Right lobe of liver (tissue), 6 donors: ENCODE results near the gene TIMP2. TPM values are rescaled to one million over a fixed set of nuclear protein-coding genes. Genes with fewer than 3 reads are reported as not detected.

Source experiments
- ATAC-seq, 4 donors: fragments of 200-7000 bp; cut with Tn5 transposase; one replicate each; pipeline ENCODE4 v1.9.1; 2020; ENCODE audit warnings: mild to moderate bottlenecking in 4 of 4, moderate library complexity in 4 of 4
- DNase-seq, 3 donors: peaks; one replicate each; pipeline ENCODE4 v3.0.0-alpha.2; 2020
- H3K27ac ChIP-seq, 3 donors: fragments of 200-600 bp; one replicate each; pipeline ENCODE4 v1.8.0; 2022
- H3K27me3 ChIP-seq, 2 donors: fragments of 200-600 bp; one replicate each; pipeline ENCODE4 v1.8.0; 2022
- H3K36me3 ChIP-seq, 4 donors: fragments of 200-600 bp; sonication (generic) in 1 of 4; one replicate each; pipeline versions ENCODE4 v1.5.1 to v1.8.0; 2017 to 2022; ENCODE audit warnings: control low read depth in 1 of 4
- H3K4me1 ChIP-seq, 4 donors: fragments of 200-600 bp; sonication (generic) in 1 of 4; one replicate each; pipeline versions ENCODE4 v1.5.1 to v1.8.0; 2017 to 2022; ENCODE audit warnings: control low read depth in 1 of 4
- H3K4me3 ChIP-seq, 3 donors: fragments of 200-600 bp; one replicate each; pipeline ENCODE4 v1.8.0; 2022
- H3K9me3 ChIP-seq, 4 donors: fragments of 200-600 bp; sonication (generic) in 1 of 4; one replicate each; pipeline versions ENCODE4 v1.5.1 to v1.8.0; 2017 to 2022; ENCODE audit warnings: control low read depth in 1 of 4
- POLR2A ChIP-seq: fragments of 450-650 bp; IDR thresholded peaks from one replicate; pipeline ENCODE4 v1.6.1; 2017; ENCODE audit warnings: antibody characterized with exemption, mild to moderate bottlenecking
- WGBS: methylation state at CpG from one replicate; pipeline ENCODE4 v1.1.6; 2018; ENCODE audit warnings: low coverage, low lambda C conversion rate; ENCODE audit not compliant: insufficient coverage; ENCODE audit errors: missing lambda C conversion rate; 5-methylcytosine and 5-hydroxymethylcytosine counted together
- intact Hi-C, 2 donors: fragments of 100-400 bp; cut with DNase I; formaldehyde crosslinking; loops; one replicate each; pipeline versions ENCODE4 v1.11.2 to v1.14.1; 2022
- total RNA-seq, 6 experiments: library from RNA; depleted of rRNA in 2 of 6; stranded (reverse); fragments of >200 nt in 2 of 6; fragmentation: NEBNext Ultra II Directional in 3 of 6; extraction: Animal tissue kit (Norgen Biotek cat#: 25700) in 3 of 6; gene quantifications; one replicate each; pipeline versions ENCODE4 v1.1.0 to v1.2.4, GENCODE V29; 2016 to 2023
- TF ChIP-seq, protein P1 (sequence below), 4 donors: fragments of 200-600 bp in 3 of 4; fragments of 450-650 bp in 1 of 4; IDR thresholded peaks; one replicate each; pipeline versions ENCODE4 v1.5.1 to v1.8.0; 2016 to 2022; ENCODE audit warnings: antibody characterized with exemption in 4 of 4, mild to moderate bottlenecking in 2 of 4
- donor health status: DM: no; HTN: yes; CAD: no.
- donor health status: DM: no; HTN: no; CAD: no.
- donor health status: DM: no; HTN: no; CAD: no.
- donor health status: DM: no; HTN: yes; CAD: no.
- donor health status: DM: no; HTN: yes; CAD: no.

The TIMP2 gene
- total RNA-seq, 6 experiments from 2014 or later, result 18.9 to 36.1 (median 26.7) TPM

GRCh38 chr17:78804777-78805176 lies 120.4 kb downstream of the TIMP2 start:
- Histone ChIP-seq H3K27ac (no peak overlapping the region), H3K9me3 (no peaks in the 10 kb centered on the region), H3K4me1 (no peaks in the 10 kb centered on the region), H3K36me3 (peaks cover 4 to 71% (median 31%) of the 10 kb centered on the region in 4 donors), H3K4me3 (no peak overlapping the region), H3K27me3 (no peaks in the 10 kb centered on the region)
- intact Hi-C loops, result loop anchor here in 1 of 2 donors (10.0 kb wide), 1 partner anchor 310 kb away; no protein-coding TSS in a partner anchor
- no peak for TF ChIP-seq POLR2A
- TF ChIP-seq, protein P1, sequence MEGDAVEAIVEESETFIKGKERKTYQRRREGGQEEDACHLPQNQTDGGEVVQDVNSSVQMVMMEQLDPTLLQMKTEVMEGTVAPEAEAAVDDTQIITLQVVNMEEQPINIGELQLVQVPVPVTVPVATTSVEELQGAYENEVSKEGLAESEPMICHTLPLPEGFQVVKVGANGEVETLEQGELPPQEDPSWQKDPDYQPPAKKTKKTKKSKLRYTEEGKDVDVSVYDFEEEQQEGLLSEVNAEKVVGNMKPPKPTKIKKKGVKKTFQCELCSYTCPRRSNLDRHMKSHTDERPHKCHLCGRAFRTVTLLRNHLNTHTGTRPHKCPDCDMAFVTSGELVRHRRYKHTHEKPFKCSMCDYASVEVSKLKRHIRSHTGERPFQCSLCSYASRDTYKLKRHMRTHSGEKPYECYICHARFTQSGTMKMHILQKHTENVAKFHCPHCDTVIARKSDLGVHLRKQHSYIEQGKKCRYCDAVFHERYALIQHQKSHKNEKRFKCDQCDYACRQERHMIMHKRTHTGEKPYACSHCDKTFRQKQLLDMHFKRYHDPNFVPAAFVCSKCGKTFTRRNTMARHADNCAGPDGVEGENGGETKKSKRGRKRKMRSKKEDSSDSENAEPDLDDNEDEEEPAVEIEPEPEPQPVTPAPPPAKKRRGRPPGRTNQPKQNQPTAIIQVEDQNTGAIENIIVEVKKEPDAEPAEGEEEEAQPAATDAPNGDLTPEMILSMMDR (IDR thresholded peaks at IDR 0.05), result no peak
- no peak for DNase-seq
- peak in 3 of 4 donors; percentile 12 to 56 (median 41) for ATAC-seq
- 64% methylated on average over 2 of the region's 11 CpGs for WGBS

DNA sequence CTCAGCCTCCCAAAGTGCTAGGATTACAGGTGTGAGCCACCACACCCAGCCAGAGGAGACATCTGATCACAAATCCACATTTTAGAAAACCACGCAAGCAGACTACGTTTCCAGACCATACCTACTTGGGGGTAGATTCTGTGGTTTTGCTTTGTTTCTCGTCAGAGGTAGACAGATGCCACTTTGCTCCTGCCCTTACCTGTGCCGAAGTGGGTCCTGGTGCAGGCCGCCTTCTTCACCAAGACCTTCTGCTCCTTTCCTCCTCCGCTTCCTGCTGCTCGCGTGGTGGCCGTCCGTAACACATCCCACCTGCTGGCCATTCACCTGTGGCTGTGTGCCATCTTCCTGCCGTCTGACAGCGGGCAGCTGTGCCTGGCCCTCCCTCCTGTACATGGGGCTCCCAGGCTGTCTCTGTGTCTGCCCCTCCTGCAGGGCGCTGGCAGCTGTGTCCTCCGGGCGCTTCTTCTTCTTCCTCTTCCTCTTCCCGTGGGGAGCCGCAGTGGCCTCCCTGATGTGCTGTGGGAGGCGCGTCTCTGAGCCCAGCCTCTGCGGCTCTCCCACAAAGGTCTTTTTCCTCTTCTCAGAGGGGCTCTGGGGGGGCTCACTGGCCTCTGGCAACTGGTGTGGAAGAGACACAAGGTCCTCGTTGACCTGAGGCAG lies 121.9 kb downstream of the TIMP2 start:
- intact Hi-C loops, result loop anchor here in 1 of 2 donors (10.0 kb wide), 1 partner anchor 309 kb away; no protein-coding TSS in a partner anchor

More for the DNA sequence above, 121.9 kb downstream of the TIMP2 start:
- Histone ChIP-seq H3K4me1 (no peaks in the 10 kb centered on the region), H3K36me3 (peaks cover 4 to 62% (median 31%) of the 10 kb centered on the region in 4 donors), H3K9me3 (no peaks in the 10 kb centered on the region), H3K4me3 (no peak overlapping the region), H3K27ac (no peak overlapping the region), H3K27me3 (no peaks in the 10 kb centered on the region)
- 73% methylated on average over 12 of the region's 21 CpGs for WGBS
- peak in 3 of 4 donors; percentile 24 to 47 (median 40) for ATAC-seq
- no peak for TF ChIP-seq POLR2A
- TF ChIP-seq, protein P1 (IDR thresholded peaks at IDR 0.05), result no peak
- DNase-seq, result peak in 1 of 3 donors; percentile 42

Other genes starting within 250 kb of the TIMP2 start
- 10 to 100 TPM; 14.8 to 46.2 (median 28.8) TPM for gene CYTH1, start 143.1 kb downstream of the TIMP2 start, total RNA-seq
- gene USP36, start 84.6 kb downstream of the TIMP2 start, total RNA-seq, result 10 to 100 TPM; 12.7 to 27.8 (median 18.7) TPM
- gene CEP295NL, start 22.2 kb downstream of the TIMP2 start, total RNA-seq, result 1 to 10 TPM in 1 of 6 experiments, under 1 TPM in 5; 0.19 to 1.0 (median 0.53) TPM
- gene LGALS3BP, start 54.5 kb upstream of the TIMP2 start, total RNA-seq, result 100 to 1,000 TPM in 4 of 6 experiments, 10 to 100 TPM in 2; 82.8 to 257 (median 121) TPM
- 10 to 100 TPM; 15.6 to 26.3 (median 18.7) TPM for gene CANT1, start 84.4 kb upstream of the TIMP2 start, total RNA-seq
- 10 to 100 TPM in 5 of 6 experiments, 1 to 10 TPM in 1; 9.8 to 40.2 (median 26.2) TPM for gene C1QTNF1, start 98.8 kb upstream of the TIMP2 start, total RNA-seq
- 10 to 100 TPM in 5 of 6 experiments, 1 to 10 TPM in 1; 7.4 to 63.7 (median 39.1) TPM for gene ENGASE, start 149.4 kb upstream of the TIMP2 start, total RNA-seq